NOMO-1 treated with DMSO at 0.1 percent for 48 hours (cell line): ENCODE data around the gene CGB1.

Source experiments
- DNase-seq: peaks from one replicate; lab custom pipeline; 2025; ENCODE audit not compliant: unreplicated experiment; lab: John Stamatoyannopoulos, UW

CGB1 gene

DNA sequence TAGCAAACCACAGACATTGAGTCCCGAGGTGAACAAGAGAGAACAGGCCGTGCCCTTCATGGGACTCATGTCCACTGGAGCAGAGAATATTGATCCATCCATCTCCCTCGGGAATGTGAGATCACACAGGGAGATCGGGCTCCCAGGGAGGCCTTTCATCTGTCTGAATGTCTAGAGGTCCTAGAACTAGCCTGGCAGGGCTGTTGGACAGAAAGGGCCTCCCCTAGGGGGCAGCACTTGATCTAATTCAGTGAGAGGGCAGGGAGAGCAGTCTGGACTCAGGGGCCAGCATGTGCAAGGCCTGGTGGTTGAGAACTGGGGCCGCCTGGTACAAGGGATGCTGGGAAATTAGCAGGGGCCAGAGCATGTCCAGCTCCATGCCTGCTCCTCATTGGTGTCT, 38.7 kb downstream of the CGB1 start:
- DNase-seq = peak; percentile 36

DNA sequence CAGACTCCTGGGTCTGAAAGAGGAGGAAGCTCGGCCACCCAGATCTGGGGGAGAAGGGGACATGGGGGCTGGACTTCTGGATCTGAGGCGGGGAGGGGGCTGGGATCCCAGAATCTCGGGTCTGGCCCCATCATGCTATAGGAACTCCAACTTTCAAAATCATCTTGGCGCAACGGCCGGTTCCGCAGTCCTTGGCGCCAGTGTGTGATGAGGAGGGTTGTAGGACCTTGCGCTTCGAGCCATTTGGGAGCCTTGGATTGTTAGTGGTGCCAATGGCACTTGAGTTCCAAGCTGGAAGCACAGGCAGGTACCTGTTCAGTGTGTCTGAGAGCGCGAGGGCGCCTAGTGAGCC, 42.7 kb downstream of the CGB1 start:
- no peak for DNase-seq

DNA sequence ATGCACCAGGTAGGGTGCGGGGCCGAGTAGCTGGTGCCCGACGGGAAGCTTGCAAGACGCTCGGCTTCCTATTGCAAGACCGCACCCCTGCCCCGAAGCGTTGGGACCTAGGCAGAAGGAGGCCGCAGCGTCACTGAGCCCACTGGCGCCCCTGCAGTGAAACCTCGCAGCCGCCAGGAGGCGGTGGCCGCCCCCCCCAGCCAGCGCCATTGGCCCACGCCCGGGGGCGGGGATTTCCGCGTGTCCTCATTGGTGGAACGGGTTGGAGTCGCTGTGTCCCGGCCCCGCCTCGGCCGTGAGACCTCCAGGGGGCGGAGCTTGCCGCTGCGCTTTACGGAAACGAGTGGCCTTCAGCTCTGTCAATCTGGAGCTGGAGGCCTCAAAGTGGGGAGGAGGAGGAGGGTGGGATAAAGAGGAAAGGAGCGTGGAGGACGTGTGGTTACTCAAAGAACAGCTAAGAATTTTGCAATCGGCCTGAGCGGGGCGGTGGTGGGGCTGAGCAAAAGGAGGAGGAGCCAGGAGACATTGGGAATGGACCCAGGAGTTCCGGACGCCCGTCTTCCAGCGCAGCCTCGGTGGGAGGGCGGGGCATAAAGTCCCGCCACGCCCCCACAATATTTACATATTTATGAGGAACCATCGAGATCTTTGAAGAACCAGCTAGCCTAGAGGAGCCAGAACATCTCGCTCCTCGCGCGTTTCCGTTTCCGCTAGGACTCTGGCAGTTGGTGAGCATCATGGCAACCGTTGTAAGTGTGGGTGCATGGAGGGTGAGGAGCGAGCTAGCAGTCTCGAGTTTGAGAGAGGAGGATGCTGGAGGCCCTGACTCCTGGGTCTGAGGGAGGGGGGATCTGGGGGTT, 43.3 kb downstream of the CGB1 start, which contains the start of the genes GYS1 and RUVBL2:
Gene GYS1, minus strand, starts transcription at position 135 of the 860 bp plus-strand sequence. CDS start 197 bp downstream, outside the sequence.
Gene RUVBL2, plus strand, starts transcription at position 713 of the 860 bp plus-strand sequence. Its CDS starts 25 bp downstream, at position 738.
- peak; percentile 99 for DNase-seq

DNA sequence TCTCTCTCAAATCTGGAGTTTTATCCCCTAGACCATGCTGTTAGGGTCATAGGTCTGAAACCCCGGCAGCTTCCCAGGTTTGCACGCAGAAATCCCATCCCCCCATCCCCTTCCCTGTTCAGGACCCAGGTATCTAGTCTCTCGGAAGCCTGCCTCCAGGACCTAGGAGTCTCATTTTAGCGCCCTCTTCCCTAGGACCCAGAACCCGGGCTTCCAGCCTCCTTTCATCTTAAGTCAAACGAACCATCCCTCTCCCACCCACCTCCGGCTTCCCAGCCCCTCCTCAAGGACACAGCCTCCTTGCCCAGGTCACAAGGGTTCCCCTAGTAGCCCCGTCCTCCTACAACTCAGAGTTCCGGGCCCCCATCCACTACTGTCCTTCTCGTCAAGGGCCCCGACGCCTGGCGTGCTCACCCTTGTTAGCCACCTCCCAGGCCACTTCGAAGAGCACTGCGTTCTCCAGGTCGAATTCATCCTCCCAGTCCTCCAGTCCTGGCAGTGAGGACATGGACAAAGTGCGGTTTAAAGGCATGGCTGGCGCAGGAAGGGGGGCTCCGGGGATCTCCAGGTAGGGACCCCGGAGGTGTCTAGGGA, 44.0 kb downstream of the CGB1 start:
- DNase-seq = peak; percentile 28

DNA sequence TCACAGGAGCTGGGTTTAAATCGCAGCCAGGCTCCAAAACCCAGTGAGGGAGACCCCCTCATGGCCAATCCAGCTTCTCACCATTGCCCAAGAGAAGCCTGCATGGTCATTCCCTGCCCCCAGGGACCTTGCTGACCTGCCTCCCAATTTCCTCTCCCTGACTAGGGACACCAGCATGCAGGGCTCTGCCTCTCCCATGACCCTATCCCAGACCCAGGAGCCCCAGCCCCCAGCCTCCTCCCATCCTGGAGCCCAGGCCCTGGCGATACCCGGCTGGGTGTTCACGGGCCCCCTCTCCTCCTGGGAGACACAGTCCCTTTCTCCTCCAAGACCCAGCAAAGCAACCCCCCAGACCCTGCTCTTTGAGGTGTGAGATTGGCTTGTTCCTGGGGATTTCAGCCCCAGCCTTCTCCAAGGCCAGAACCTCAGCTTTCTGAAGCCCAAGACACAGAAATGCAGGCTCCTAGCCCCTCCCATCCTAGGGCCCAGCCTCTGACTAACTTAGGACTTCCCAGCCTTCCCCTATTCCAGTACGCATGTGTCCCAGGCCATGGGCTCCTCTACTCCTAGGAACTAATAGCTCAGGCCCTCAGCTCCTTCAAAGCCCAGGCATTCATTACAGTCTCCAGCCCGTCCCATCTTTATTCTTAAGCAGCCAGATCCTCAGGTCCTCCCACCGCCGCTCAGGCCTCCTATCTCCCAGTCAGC, 44.7 kb downstream of the CGB1 start:
- no peak for DNase-seq

DNA sequence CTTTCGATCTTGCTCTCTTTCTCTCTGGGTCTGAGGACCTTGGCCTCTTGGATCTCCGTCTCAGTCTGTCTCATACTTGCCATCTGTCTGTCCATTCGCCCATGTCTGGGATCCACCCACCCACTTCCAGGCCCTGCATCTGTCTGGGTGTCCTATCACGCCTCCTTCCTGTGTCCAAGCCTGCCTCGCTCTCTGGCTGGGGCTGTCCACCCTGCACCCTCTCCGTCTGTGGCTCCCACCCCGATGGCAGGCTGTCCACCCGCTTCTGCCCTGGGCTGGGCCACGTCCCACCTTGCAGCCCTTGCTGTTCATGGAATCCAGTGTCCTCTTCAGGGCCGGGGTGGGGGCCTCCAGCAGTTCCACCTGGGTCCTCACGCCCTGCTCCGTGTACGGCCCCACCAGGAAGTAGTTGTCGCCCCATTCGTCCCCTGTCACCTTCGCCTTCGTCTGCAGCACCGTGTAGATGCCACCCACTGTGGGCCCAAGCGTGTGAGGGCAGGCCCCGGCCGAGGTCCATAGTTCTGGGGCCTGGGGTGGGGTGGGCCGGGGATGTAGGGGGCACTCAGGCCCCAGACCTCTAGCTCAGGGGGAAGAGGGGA, 45.6 kb downstream of the CGB1 start:
- DNase-seq = no peak

DNA sequence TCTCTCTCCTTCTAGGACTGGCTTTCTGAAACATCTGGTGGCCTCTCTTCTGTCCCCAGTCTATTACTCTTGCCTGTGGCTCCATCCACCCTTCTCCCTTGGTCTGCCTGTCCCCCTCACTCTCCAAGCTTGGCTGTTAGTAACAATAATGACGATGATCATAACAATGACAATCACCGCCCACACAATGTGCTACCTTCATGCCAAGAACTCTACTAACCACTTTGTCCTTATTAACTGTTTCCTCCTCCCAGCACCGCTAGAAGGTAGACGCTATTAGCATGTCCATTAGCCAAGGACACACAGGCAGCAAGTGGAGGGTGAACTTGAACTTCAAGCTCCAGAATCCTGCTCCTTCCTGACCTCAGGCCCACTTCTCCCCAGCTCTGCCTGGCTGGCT, 46.3 kb downstream of the CGB1 start:
- no peak for DNase-seq

DNA sequence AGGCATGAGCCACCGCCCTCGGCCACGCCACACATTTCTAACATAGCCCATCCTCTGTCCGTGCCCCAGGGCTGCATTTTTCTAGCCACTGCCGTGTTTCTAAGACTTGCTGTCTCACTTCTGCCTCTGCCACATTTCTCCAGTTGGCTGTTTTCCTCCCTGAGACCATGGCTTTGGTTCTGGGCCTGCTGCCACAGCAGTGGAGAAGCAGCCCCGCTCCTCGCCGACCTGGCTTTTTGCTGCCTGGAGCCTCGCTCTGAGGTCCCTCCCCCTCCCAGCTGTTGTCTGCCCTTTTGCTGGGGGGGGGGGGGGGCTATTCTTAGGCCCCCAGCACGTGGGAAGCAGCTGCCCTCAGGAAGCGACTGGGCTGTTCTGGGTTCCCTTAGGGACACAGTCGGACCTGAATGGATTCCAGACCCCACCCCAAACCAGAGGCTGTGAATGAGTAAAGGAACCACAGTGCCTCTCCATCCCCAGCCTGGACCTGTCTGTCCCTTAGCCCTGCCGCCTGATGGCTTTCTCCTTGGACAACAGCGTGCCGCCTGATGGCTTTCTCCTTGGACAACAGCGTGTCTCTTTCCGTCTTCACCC, 46.9 kb downstream of the CGB1 start:
- no peak for DNase-seq

DNA sequence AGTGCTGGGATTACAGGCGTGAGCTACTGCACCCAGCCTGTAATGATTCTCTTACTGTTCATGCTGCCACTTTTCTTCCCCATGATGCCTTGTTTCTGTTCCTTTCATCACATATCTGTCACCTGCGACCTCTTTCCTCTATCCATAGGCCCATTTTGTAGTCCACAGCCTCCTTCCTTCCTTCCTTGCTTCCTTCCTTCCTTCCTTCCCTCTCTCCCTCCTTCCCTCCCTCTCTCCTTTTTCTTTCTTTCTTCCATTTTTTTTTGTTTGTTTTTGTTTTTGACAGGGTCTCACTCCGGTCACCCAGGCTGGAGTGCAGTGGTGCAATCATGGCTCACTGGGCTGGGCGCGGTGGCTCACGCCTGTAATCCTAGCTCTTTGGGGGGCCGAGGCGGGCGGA, 47.8 kb downstream of the CGB1 start:
- no peak for DNase-seq

DNA sequence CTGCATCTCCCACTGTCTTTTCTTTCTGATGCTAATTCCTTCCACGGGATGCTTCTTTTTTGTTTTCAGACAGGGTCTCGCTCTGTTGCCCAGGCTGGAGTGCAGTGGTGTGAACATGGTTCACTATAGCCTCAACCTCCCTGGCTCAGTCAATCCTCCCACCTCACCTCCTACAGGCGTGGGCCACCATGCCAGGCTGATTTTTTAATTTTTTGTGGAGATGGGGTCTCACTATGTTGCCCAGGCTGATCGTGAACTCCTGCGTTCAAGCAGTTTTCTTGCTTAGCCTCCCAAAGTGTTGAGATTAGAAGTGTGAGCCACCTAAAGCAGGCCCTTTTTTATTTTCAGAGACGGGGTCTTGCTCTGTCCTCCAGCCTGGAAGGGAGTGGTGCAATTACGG, 48.4 kb downstream of the CGB1 start:
- DNase-seq = no peak

DNA sequence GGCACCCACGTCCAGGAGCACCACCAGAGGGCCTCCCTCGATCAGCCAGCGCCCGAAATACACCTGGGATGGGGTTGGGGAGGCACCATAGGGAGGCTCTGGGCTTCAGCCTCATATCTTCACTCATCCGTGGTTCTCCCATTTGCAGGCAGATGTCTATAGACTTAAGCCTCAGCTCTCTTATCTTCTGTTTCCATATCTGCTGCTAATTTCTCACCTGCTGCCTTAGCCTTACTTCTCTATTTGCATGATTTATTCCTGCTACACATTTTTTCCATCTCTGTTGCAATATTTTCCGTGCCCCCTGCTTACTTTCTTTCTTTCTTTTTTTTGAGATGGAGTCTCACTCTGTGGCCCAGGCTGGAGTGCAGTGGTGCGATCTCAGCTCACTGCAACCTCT, 49.4 kb downstream of the CGB1 start:
- no peak for DNase-seq

DNA sequence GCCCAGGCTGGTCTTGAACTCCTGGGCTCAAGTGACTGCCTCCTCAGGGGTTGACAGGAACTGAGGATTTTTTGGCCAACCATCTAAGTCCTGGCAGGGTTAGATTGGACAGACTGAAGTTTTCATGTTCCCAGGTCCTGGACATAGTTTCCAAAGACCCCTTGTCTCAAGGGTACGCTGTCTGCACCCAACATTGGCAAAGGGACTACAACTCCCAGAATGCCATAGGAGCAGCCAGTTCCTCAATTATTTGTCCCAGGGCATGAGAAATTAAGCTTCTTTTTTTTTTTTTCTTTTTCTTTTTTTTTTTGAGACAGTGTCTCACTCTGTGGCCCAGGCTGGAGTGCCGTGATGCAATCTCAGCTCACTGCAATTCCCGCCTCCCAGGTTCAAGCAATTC, 50.5 kb downstream of the CGB1 start:
- no peak for DNase-seq

DNA sequence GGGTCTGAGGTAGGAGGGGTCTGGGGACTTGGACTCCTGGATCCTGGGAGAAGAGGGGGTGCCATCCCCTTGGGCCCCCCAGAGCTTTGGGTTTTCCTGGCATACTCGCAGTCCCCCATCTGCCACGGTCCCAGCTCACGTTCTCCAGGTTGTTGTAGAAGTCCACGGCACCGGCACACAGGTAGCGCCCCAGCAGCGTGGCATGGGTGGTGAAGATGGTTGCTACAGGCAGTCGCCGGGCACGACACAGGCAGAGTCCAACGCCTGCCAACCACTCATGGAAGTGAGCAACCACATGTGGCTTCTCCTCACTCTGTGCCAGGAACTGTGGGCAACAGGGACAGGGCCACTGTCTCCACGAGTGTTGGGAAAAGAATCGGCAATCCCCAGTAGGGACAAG, 51.0 kb downstream of the CGB1 start:
- no peak for DNase-seq
